Fibroblast of pulmonary artery (primary cell): Measurements from ENCODE around the gene PNKD.

Source experiments
- DNase-seq: peaks from one replicate; pipeline ENCODE4 v3.0.0-alpha.2; 2010; ENCODE audit warnings: low read depth
- H3K4me3 ChIP-seq: replicated peaks from 2 replicates; pipeline ENCODE4 v1.5.1; 2011; ENCODE audit warnings: low read depth, mild to moderate bottlenecking, control low read depth, low read length, moderate library complexity
- CTCF ChIP-seq: IDR thresholded peaks from 2 replicates; pipeline ENCODE4 v1.5.1; 2011; ENCODE audit warnings: mild to moderate bottlenecking, control low read depth, low read length, inconsistent platforms; ENCODE audit errors: missing control alignments

PNKD gene

GRCh38 chr2:218229239-218229638 is 41.1 kb upstream of the PNKD start:
- peak; percentile 90 for DNase-seq
- no peak overlapping the region for H3K4me3 ChIP-seq
- TF ChIP-seq CTCF: no peak

- DNase-seq: peak; percentile 31
- TF ChIP-seq CTCF: no peak
- no peak overlapping the region for H3K4me3 ChIP-seq
Observed at GRCh38 chr2:218229851-218230250, 40.5 kb upstream of the PNKD start.

- peak; percentile 35 for TF ChIP-seq CTCF
- H3K4me3 ChIP-seq: no peak overlapping the region
- DNase-seq: peak; percentile 43
Observed at GRCh38 chr2:218230882-218231281, 39.4 kb upstream of the PNKD start.

- no peak overlapping the region for H3K4me3 ChIP-seq
- no peak for DNase-seq
- TF ChIP-seq CTCF: no peak
Observed at GRCh38 chr2:218233543-218233942, 36.8 kb upstream of the PNKD start.

GRCh38 chr2:218234521-218234920 is 35.8 kb upstream of the PNKD start:
- TF ChIP-seq CTCF: no peak
- H3K4me3 ChIP-seq: no peak overlapping the region
- DNase-seq: no peak

GRCh38 chr2:218235017-218235416 is 35.3 kb upstream of the PNKD start:
- TF ChIP-seq CTCF: no peak
- DNase-seq: no peak
- no peak overlapping the region for H3K4me3 ChIP-seq

- H3K4me3 ChIP-seq: no peak overlapping the region
- DNase-seq: no peak
- TF ChIP-seq CTCF: no peak
Observed at GRCh38 chr2:218236829-218237228, 33.5 kb upstream of the PNKD start.
